Measurements from ENCODE around the gene ALKBH1.

- TF ChIP-seq, protein P1, sequence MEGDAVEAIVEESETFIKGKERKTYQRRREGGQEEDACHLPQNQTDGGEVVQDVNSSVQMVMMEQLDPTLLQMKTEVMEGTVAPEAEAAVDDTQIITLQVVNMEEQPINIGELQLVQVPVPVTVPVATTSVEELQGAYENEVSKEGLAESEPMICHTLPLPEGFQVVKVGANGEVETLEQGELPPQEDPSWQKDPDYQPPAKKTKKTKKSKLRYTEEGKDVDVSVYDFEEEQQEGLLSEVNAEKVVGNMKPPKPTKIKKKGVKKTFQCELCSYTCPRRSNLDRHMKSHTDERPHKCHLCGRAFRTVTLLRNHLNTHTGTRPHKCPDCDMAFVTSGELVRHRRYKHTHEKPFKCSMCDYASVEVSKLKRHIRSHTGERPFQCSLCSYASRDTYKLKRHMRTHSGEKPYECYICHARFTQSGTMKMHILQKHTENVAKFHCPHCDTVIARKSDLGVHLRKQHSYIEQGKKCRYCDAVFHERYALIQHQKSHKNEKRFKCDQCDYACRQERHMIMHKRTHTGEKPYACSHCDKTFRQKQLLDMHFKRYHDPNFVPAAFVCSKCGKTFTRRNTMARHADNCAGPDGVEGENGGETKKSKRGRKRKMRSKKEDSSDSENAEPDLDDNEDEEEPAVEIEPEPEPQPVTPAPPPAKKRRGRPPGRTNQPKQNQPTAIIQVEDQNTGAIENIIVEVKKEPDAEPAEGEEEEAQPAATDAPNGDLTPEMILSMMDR (IDR thresholded peaks at IDR 0.05), result no peak
- no peak for TF ChIP-seq POLR2A (IDR thresholded peaks at IDR 0.05)
Measured at GRCh38 chr14:77647853-77648252, 60.0 kb downstream of the ALKBH1 start.
